Nephron (organoid): ENCODE data around the gene FRMD5.

Experiments used
- H3K27ac Mint-ChIP-seq, 3 experiments: 2 replicates each; pipeline ENCODE4 v1.8.0; 2020; ENCODE audit warnings: mixed read lengths in 3 of 3, mild to moderate bottlenecking in 2 of 3, moderate library complexity in 1 of 3
- H3K27me3 Mint-ChIP-seq: 2 replicates; pipeline ENCODE4 v1.8.0; 2021; ENCODE audit warnings: low read depth, mild to moderate bottlenecking, moderate library complexity, mixed read lengths
- H3K36me3 Mint-ChIP-seq: 2 replicates; pipeline ENCODE4 v1.8.0; 2020; ENCODE audit warnings: low read depth, mixed read lengths
- H3K4me1 Mint-ChIP-seq: 2 replicates; pipeline ENCODE4 v1.8.0; 2020; ENCODE audit warnings: mixed read lengths
- H3K4me3 Mint-ChIP-seq, 3 experiments: 2 replicates each; pipeline ENCODE4 v1.8.0; 2020; ENCODE audit warnings: mild to moderate bottlenecking in 3 of 3, mixed read lengths in 3 of 3, moderate library complexity in 2 of 3
- H3K9me3 Mint-ChIP-seq: 2 replicates; pipeline ENCODE4 v1.8.0; 2020; ENCODE audit warnings: mixed read lengths
- CTCF ChIP-seq, 3 experiments: fragments of 200-600 bp; sonication (generic); IDR thresholded peaks; one replicate each; pipeline ENCODE4 v1.5.0; 2021; ENCODE audit warnings: antibody characterized with exemption in 3 of 3; ENCODE audit not compliant: unreplicated experiment in 3 of 3

The FRMD5 gene

GRCh38 chr15:44159492-44159891 is 35.6 kb downstream of the FRMD5 start:
- Mint-ChIP-seq H3K4me3 (no peak overlapping the region), H3K36me3 (no peaks in the 10 kb centered on the region), H3K4me1 (no peaks in the 10 kb centered on the region), H3K9me3 (no peaks in the 10 kb centered on the region), H3K27ac (peak overlapping the region; percentile 1 to 7 (median 5)), H3K27me3 (no peaks in the 10 kb centered on the region)
- TF ChIP-seq CTCF (IDR thresholded peaks at IDR 0.05; ENCODE audit: unreplicated experiment in 3 of 3), result no peak

- Mint-ChIP-seq H3K4me3 (no peak overlapping the region), H3K27ac (peak overlapping the region in 1 of 3 experiments; percentile 6), H3K9me3 (no peaks in the 10 kb centered on the region), H3K27me3 (no peaks in the 10 kb centered on the region), H3K4me1 (no peaks in the 10 kb centered on the region), H3K36me3 (no peaks in the 10 kb centered on the region)
- no peak for TF ChIP-seq CTCF (IDR thresholded peaks at IDR 0.05; ENCODE audit: unreplicated experiment in 3 of 3)
Observed at GRCh38 chr15:44158111-44158510, 37.0 kb downstream of the FRMD5 start.

GRCh38 chr15:44157679-44158078 is 37.4 kb downstream of the FRMD5 start:
- H3K9me3 Mint-ChIP-seq, result no peaks in the 10 kb centered on the region
- no peak for TF ChIP-seq CTCF (IDR thresholded peaks at IDR 0.05; ENCODE audit: unreplicated experiment in 3 of 3)
- no peaks in the 10 kb centered on the region for H3K36me3 Mint-ChIP-seq
- no peaks in the 10 kb centered on the region for H3K27me3 Mint-ChIP-seq
- H3K27ac Mint-ChIP-seq, result peak overlapping the region in 1 of 3 experiments; percentile 6
- no peak overlapping the region for H3K4me3 Mint-ChIP-seq
- H3K4me1 Mint-ChIP-seq, result no peaks in the 10 kb centered on the region

- H3K9me3 Mint-ChIP-seq, result no peaks in the 10 kb centered on the region
- H3K4me3 Mint-ChIP-seq, result no peak overlapping the region
- no peaks in the 10 kb centered on the region for H3K4me1 Mint-ChIP-seq
- H3K27me3 Mint-ChIP-seq, result peaks cover 3% of the 10 kb centered on the region
- no peak overlapping the region for H3K27ac Mint-ChIP-seq
- no peak for TF ChIP-seq CTCF (IDR thresholded peaks at IDR 0.05; ENCODE audit: unreplicated experiment in 3 of 3)
- no peaks in the 10 kb centered on the region for H3K36me3 Mint-ChIP-seq
Observed at GRCh38 chr15:44153352-44153751, 41.7 kb downstream of the FRMD5 start.

GRCh38 chr15:44149224-44149623 is 45.8 kb downstream of the FRMD5 start:
- Mint-ChIP-seq H3K27ac (no peak overlapping the region), H3K9me3 (no peaks in the 10 kb centered on the region), H3K27me3 (peaks cover 3% of the 10 kb centered on the region), H3K36me3 (no peaks in the 10 kb centered on the region), H3K4me3 (no peak overlapping the region), H3K4me1 (peaks cover 6% of the 10 kb centered on the region)
- no peak for TF ChIP-seq CTCF (IDR thresholded peaks at IDR 0.05; ENCODE audit: unreplicated experiment in 3 of 3)

- Mint-ChIP-seq H3K27ac (no peak overlapping the region), H3K9me3 (no peaks in the 10 kb centered on the region), H3K36me3 (no peaks in the 10 kb centered on the region), H3K4me1 (peaks cover 6% of the 10 kb centered on the region), H3K27me3 (peaks cover 3% of the 10 kb centered on the region), H3K4me3 (no peak overlapping the region)
- no peak for TF ChIP-seq CTCF (IDR thresholded peaks at IDR 0.05; ENCODE audit: unreplicated experiment in 3 of 3)
Observed at GRCh38 chr15:44148580-44148979, 46.5 kb downstream of the FRMD5 start.
